GM13976 (cell line): ENCODE measurements around the gene CAMK1D.

Experiments used
- DNase-seq: peaks from one replicate; pipeline ENCODE4 v3.0.0; 2012; ENCODE audit warnings: low spot score
- in situ Hi-C: fragments of 300-500 bp; cut with MboI; formaldehyde crosslinking; loops from one replicate; pipeline ENCODE4 v1.12.0; 2022; ENCODE audit warnings: low sequenced_read_pairs, mixed read lengths, inconsistent platforms; ENCODE audit not compliant: unreplicated experiment
- TF ChIP-seq, protein P1 (sequence below): IDR thresholded peaks from 2 replicates; pipeline ENCODE4 v1.5.1; 2012; ENCODE audit warnings: borderline replicate concordance, mild to moderate bottlenecking; ENCODE audit not compliant: insufficient read depth; ENCODE audit errors: extremely low read depth, missing control alignments, control extremely low read depth

Gene CAMK1D

DNA sequence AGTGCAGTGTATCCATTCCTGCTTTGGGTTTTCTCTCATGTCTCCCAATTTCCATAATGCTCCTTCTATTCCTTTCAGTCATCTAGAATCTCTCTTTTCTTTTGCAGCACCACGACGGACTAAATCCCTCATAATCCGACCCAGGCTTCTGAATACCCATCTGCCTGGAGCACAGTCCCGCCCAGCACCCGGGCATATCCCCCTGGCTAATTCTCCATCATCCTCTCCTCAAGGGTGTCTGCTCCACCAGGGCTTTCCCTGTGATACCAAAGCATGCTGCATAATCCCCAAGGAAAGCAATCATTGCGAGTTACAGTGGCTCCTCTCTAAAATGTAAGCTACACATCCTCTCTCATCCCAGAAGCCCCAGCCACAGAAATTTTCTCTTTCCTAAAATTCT is 330.3 kb downstream of the CAMK1D start:
- TF ChIP-seq, protein P1, sequence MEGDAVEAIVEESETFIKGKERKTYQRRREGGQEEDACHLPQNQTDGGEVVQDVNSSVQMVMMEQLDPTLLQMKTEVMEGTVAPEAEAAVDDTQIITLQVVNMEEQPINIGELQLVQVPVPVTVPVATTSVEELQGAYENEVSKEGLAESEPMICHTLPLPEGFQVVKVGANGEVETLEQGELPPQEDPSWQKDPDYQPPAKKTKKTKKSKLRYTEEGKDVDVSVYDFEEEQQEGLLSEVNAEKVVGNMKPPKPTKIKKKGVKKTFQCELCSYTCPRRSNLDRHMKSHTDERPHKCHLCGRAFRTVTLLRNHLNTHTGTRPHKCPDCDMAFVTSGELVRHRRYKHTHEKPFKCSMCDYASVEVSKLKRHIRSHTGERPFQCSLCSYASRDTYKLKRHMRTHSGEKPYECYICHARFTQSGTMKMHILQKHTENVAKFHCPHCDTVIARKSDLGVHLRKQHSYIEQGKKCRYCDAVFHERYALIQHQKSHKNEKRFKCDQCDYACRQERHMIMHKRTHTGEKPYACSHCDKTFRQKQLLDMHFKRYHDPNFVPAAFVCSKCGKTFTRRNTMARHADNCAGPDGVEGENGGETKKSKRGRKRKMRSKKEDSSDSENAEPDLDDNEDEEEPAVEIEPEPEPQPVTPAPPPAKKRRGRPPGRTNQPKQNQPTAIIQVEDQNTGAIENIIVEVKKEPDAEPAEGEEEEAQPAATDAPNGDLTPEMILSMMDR: no peak
- DNase-seq: no peak
- in situ Hi-C loops: no loop called here

DNA sequence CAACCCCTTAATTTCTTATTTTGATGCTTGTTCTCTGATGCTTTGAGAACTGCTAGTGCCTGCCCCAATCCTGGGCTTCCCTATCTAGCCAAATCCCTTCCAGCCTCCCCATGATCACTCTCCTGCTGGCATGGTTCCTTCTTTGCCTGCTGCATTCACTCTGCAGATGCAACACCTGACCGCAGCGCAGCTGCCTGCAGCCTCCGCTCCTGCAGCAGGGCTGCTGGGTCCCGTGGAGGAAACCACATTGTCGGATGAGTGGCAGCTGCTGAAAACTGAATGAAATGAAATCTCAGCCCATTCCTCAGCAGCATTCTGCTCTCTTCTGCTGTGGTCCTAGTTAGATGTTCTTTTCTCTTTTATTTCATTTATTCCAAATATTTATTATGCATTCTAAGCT is 331.9 kb downstream of the CAMK1D start:
- in situ Hi-C loops: no loop called here
- TF ChIP-seq, protein P1: no peak
- DNase-seq: no peak

DNA sequence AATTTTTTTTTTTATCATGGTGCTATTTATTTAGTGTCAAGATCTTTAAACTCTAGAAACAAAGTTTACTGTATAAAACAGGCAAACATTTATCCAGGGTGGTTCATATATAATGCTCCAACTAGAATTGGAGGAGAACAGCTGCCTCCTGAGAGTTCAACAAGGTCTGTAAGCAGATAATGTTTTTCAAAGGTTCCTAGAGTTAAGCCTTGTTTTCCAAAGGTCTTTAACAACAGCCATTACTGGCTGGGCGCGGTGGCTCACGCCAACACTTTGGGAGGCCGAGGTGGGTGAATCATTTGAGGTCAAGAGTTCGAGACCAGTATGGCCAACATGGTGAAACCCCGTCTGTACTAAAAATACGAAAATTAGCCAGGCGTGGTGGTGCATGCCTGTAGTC is 335.4 kb downstream of the CAMK1D start:
- in situ Hi-C loops: no loop called here
- no peak for DNase-seq
- TF ChIP-seq, protein P1: no peak

- in situ Hi-C loops: no loop called here
- TF ChIP-seq, protein P1: no peak
- DNase-seq: no peak
Observed at GRCh38 chr10:12685261-12686058, 336.1 kb downstream of the CAMK1D start.

DNA sequence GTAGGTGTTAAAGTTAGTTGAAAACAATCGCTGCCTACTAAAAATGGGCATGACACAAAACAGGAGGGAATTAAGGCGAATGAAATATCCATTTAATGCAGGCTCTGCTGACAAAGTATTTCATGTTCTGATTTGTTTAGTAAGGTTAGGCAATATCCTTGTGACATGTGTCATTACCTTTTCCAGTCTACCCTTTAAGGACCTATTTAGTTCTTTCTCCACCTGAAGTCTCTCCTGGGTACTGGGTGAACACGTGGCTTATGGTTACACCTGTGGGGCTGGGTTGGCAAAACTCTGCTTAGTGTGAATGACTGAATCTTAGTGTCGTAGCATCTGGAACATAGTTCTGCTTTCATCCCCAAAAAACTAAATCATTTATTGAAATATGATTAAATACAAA is 338.6 kb downstream of the CAMK1D start:
- no peak for DNase-seq
- TF ChIP-seq, protein P1: no peak
- in situ Hi-C loops: no loop called here

DNA sequence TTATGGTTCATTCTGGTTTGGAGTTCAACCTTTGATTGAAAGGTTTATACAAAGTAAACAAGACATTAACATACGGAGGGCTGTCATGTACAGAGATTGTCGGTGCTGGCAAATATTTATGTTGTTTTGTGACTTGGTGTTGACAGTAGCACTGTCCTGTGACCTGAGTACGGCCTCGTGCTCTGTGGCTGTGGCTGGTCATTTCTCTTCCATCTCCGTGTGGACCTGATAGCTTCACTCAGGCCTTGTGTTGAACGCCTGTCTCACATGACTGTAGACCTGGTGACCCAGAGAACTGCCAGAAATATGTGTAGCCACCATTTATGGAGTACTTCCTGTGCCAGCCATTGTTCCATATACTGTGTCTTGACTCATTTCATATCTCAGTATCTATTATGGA is 340.5 kb downstream of the CAMK1D start:
- in situ Hi-C loops: no loop called here
- TF ChIP-seq, protein P1: no peak
- DNase-seq: no peak

DNA sequence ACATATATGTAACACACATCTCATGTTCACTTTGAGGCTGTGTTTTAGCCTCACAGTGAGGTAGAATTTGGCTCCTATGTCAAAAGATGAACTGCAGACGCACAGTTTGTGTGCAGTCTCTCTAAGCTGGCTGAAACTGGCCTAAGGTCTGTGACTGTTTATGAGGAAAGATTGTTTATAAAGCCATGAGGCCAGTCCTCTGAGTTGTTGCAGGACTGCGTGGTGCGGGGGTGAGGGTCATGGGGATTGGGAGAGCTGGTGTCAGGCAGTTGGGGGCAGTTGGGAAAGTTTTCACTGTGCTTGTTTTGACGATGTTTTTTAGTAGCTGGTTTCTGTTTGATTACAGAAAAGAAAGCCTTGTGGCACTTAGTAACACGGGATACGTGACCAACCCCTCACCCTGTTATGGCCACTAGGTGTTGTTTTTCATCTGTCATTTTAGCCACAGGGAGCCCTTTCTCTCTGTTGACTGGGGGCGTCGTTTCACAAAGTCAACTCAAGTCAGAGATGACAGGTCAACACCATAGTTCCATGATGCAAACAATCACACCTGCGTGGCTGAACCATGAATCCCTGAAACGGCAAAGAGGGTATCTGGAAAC is 341.3 kb downstream of the CAMK1D start:
- no peak for DNase-seq
- in situ Hi-C loops: no loop called here
- TF ChIP-seq, protein P1: no peak
